ENCODE measurements around the gene BATF.

The BATF gene

GRCh38 chr14:75484711-75485429 lies 37.4 kb upstream of the BATF start:
- no peaks in the 10 kb centered on the region for H3K9me2 ChIP-seq (replicated peaks; ENCODE audit: insufficient read depth, low read length)
- H3K4me2 ChIP-seq (ENCODE audit: low read depth, low read length), result no peak overlapping the region
- no peak for TF ChIP-seq CTCF (IDR thresholded peaks at IDR 0.05; ENCODE audit: low read length)
- TF ChIP-seq EZH2phosphoT487 (IDR thresholded peaks at IDR 0.05; ENCODE audit: low read length), result no peak
- TF ChIP-seq EZH2 (optimal IDR thresholded peaks at IDR 0.05; ENCODE audit: low read depth, low read length), result no peak
- no peaks in the 10 kb centered on the region for H4K20me1 ChIP-seq (ENCODE audit: insufficient read depth, low read length)
- H3K4me1 ChIP-seq (ENCODE audit: low read length), result no peaks in the 10 kb centered on the region
- H3K27me3 ChIP-seq (replicated peaks; ENCODE audit: insufficient read depth, low read length), result no peaks in the 10 kb centered on the region
- no peak overlapping the region for H3K4me3 ChIP-seq (ENCODE audit: low read length)
- no peak overlapping the region for H3K9ac ChIP-seq (ENCODE audit: low read length)
- no peak for DNase-seq
- no peaks in the 10 kb centered on the region for H3K79me2 ChIP-seq (ENCODE audit: low read length)
- H2AFZ ChIP-seq (ENCODE audit: low read length), result no peak overlapping the region
- no peaks in the 10 kb centered on the region for H3K9me3 ChIP-seq (replicated peaks; ENCODE audit: insufficient read depth, low read length)
- no peaks in the 10 kb centered on the region for H3F3A ChIP-seq (ENCODE audit: insufficient read depth, low read length)
- no peaks in the 10 kb centered on the region for H3K36me3 ChIP-seq (replicated peaks; ENCODE audit: insufficient read depth, low read length)
- no peak overlapping the region for H3K27ac ChIP-seq (ENCODE audit: low read length)

GRCh38 chr14:75486318-75486717 lies 36.0 kb upstream of the BATF start:
- H3K4me2 ChIP-seq (ENCODE audit: low read depth, low read length), result no peak overlapping the region
- DNase-seq, result no peak

GRCh38 chr14:75487155-75487671 lies 35.1 kb upstream of the BATF start:
- Histone ChIP-seq H3K27me3 (replicated peaks; ENCODE audit: insufficient read depth, low read length) (no peaks in the 10 kb centered on the region), H3K9ac (ENCODE audit: low read length) (no peak overlapping the region), H3K4me3 (ENCODE audit: low read length) (no peak overlapping the region), H3K27ac (ENCODE audit: low read length) (no peak overlapping the region), H3K4me1 (ENCODE audit: low read length) (no peaks in the 10 kb centered on the region), H3F3A (ENCODE audit: insufficient read depth, low read length) (no peaks in the 10 kb centered on the region), H2AFZ (ENCODE audit: low read length) (no peak overlapping the region), H3K9me2 (replicated peaks; ENCODE audit: insufficient read depth, low read length) (no peaks in the 10 kb centered on the region), H3K36me3 (replicated peaks; ENCODE audit: insufficient read depth, low read length) (no peaks in the 10 kb centered on the region), H4K20me1 (ENCODE audit: insufficient read depth, low read length) (no peaks in the 10 kb centered on the region), H3K4me2 (ENCODE audit: low read depth, low read length) (no peak overlapping the region), H3K9me3 (replicated peaks; ENCODE audit: insufficient read depth, low read length) (no peaks in the 10 kb centered on the region), H3K79me2 (ENCODE audit: low read length) (no peaks in the 10 kb centered on the region)
- no peak for DNase-seq
- TF ChIP-seq EZH2 (optimal IDR thresholded peaks at IDR 0.05; ENCODE audit: low read depth, low read length), result no peak
- no peak for TF ChIP-seq CTCF (IDR thresholded peaks at IDR 0.05; ENCODE audit: low read length)
- TF ChIP-seq EZH2phosphoT487 (IDR thresholded peaks at IDR 0.05; ENCODE audit: low read length), result no peak

More at GRCh38 chr14:75486318-75486717, 36.0 kb upstream of the BATF start:
- Histone ChIP-seq H3K27ac (ENCODE audit: low read length) (no peak overlapping the region), H4K20me1 (ENCODE audit: insufficient read depth, low read length) (no peaks in the 10 kb centered on the region), H3K36me3 (replicated peaks; ENCODE audit: insufficient read depth, low read length) (no peaks in the 10 kb centered on the region), H3K4me3 (ENCODE audit: low read length) (no peak overlapping the region), H3F3A (ENCODE audit: insufficient read depth, low read length) (no peaks in the 10 kb centered on the region), H3K9me3 (replicated peaks; ENCODE audit: insufficient read depth, low read length) (no peaks in the 10 kb centered on the region), H3K27me3 (replicated peaks; ENCODE audit: insufficient read depth, low read length) (no peaks in the 10 kb centered on the region), H3K9ac (ENCODE audit: low read length) (no peak overlapping the region), H3K9me2 (replicated peaks; ENCODE audit: insufficient read depth, low read length) (no peaks in the 10 kb centered on the region), H3K79me2 (ENCODE audit: low read length) (no peaks in the 10 kb centered on the region), H2AFZ (ENCODE audit: low read length) (no peak overlapping the region), H3K4me1 (ENCODE audit: low read length) (no peaks in the 10 kb centered on the region)
- no peak for TF ChIP-seq CTCF (IDR thresholded peaks at IDR 0.05; ENCODE audit: low read length)
- no peak for TF ChIP-seq EZH2phosphoT487 (IDR thresholded peaks at IDR 0.05; ENCODE audit: low read length)
- no peak for TF ChIP-seq EZH2 (optimal IDR thresholded peaks at IDR 0.05; ENCODE audit: low read depth, low read length)

Data from MM.1S (cell line).